ENCODE results near the gene SEZ6L2.
"Not testable (repeated sequence)": the region's sequence is repeated elsewhere in the genome, so short reads cannot be mapped to it uniquely, and the experiment has no call there.

Gene SEZ6L2

GRCh38 chr16:29834079-29834478, 65.3 kb downstream of the SEZ6L2 start:
- Histone ChIP-seq H3K4me1 (ENCODE audit: insufficient read depth, low read length, severe bottlenecking) (no peaks in the 10 kb centered on the region), H3K9me3 (ENCODE audit: low read length) (no peaks in the 10 kb centered on the region)

GRCh38 chr16:29833219-29833618, 66.1 kb downstream of the SEZ6L2 start:
- not testable (repeated sequence) for H3K4me3 ChIP-seq (ENCODE audit: low read depth, low read length, poor library complexity, severe bottlenecking); H3K4me2 ChIP-seq (ENCODE audit: low read length); H2AFZ ChIP-seq (ENCODE audit: low read length); H4K20me1 ChIP-seq (ENCODE audit: insufficient read depth, low read length); H3K27me3 ChIP-seq (ENCODE audit: insufficient read depth, low read length); H3K27ac ChIP-seq (ENCODE audit: low read depth, low read length, poor library complexity, severe bottlenecking); H3K9me3 ChIP-seq (ENCODE audit: low read length); H3K9me2 ChIP-seq (ENCODE audit: low read depth, low read length); H3K36me3 ChIP-seq (ENCODE audit: insufficient read depth, low read length); H3F3A ChIP-seq (ENCODE audit: insufficient read depth, low read length); H3K79me2 ChIP-seq (ENCODE audit: insufficient read depth, low read length); H3K4me1 ChIP-seq (ENCODE audit: insufficient read depth, low read length, severe bottlenecking); H3K9ac ChIP-seq (ENCODE audit: low read length)

More at GRCh38 chr16:29834079-29834478, 65.3 kb downstream of the SEZ6L2 start:
- Histone ChIP-seq H3K4me2 (ENCODE audit: low read length) (no peak overlapping the region), H3F3A (ENCODE audit: insufficient read depth, low read length) (no peaks in the 10 kb centered on the region), H3K27ac (ENCODE audit: low read depth, low read length, poor library complexity, severe bottlenecking) (no peak overlapping the region), H3K4me3 (ENCODE audit: low read depth, low read length, poor library complexity, severe bottlenecking) (no peak overlapping the region), H3K9me2 (ENCODE audit: low read depth, low read length) (no peaks in the 10 kb centered on the region), H4K20me1 (ENCODE audit: insufficient read depth, low read length) (no peaks in the 10 kb centered on the region), H3K27me3 (ENCODE audit: insufficient read depth, low read length) (no peaks in the 10 kb centered on the region), H3K79me2 (ENCODE audit: insufficient read depth, low read length) (no peaks in the 10 kb centered on the region), H3K9ac (ENCODE audit: low read length) (no peak overlapping the region), H3K36me3 (ENCODE audit: insufficient read depth, low read length) (no peaks in the 10 kb centered on the region), H2AFZ (ENCODE audit: low read length) (no peak overlapping the region)
- TF ChIP-seq CTCF (IDR thresholded peaks at IDR 0.05; ENCODE audit: low read length) (no peak), EZH2 (IDR thresholded peaks at IDR 0.05; ENCODE audit: borderline replicate concordance, low read length) (no peak)

DNA sequence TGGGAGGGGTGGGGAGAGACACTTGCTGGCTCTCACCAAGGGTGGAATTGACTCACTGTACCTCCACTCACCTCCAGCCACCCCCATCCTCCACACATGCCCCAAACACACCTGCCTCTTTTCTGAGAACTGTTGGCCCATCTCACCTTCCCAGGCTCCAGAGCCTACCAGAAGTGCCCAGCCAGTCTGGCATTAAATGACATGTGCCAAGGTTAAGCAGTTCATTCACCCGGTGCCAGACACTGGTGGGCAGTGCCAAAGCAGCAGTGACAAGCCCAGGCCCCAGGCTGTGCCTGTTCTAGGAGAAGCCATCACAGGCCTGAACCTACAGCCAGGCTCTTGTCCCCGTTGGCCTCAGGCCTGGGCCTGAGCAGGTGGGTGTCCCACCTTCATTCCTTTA, 67.9 kb downstream of the SEZ6L2 start:
- no peaks in the 10 kb centered on the region for H3K27me3 ChIP-seq (ENCODE audit: insufficient read depth, low read length)
- H3K36me3 ChIP-seq (ENCODE audit: insufficient read depth, low read length): no peaks in the 10 kb centered on the region
- H3K27ac ChIP-seq (ENCODE audit: low read depth, low read length, poor library complexity, severe bottlenecking): no peak overlapping the region
- no peak overlapping the region for H2AFZ ChIP-seq (ENCODE audit: low read length)
- H3K79me2 ChIP-seq (ENCODE audit: insufficient read depth, low read length): no peaks in the 10 kb centered on the region
- TF ChIP-seq EZH2 (IDR thresholded peaks at IDR 0.05; ENCODE audit: borderline replicate concordance, low read length) (no peak), CTCF (IDR thresholded peaks at IDR 0.05; ENCODE audit: low read length) (no peak)
- no peaks in the 10 kb centered on the region for H3F3A ChIP-seq (ENCODE audit: insufficient read depth, low read length)
- H3K4me1 ChIP-seq (ENCODE audit: insufficient read depth, low read length, severe bottlenecking): no peaks in the 10 kb centered on the region
- H3K4me2 ChIP-seq (ENCODE audit: low read length): no peak overlapping the region
- no peaks in the 10 kb centered on the region for H3K9me2 ChIP-seq (ENCODE audit: low read depth, low read length)
- H3K9me3 ChIP-seq (ENCODE audit: low read length): no peaks in the 10 kb centered on the region
- H3K4me3 ChIP-seq (ENCODE audit: low read depth, low read length, poor library complexity, severe bottlenecking): no peak overlapping the region
- H4K20me1 ChIP-seq (ENCODE audit: insufficient read depth, low read length): no peaks in the 10 kb centered on the region
- H3K9ac ChIP-seq (ENCODE audit: low read length): no peak overlapping the region

DNA sequence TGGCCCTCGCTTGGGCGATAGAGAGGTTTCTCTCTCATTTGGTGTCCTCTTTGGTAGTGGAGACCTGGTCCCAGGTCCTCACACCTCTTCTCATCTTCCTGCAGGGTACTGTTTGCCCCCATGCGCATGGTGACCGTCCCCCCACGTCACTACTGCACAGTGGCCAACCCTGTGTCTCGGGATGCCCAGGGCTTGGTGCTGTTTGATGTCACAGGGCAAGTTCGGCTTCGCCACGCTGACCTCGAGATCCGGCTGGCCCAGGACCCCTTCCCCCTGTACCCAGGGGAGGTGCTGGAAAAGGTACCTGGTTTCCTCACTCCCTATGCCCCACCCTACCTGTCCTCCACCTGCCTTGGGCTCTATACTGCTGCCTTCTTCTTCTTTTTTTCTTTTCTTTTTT, 68.6 kb downstream of the SEZ6L2 start:
- no peak overlapping the region for H3K27ac ChIP-seq (ENCODE audit: low read depth, low read length, poor library complexity, severe bottlenecking)
- no peaks in the 10 kb centered on the region for H3K4me1 ChIP-seq (ENCODE audit: insufficient read depth, low read length, severe bottlenecking)
- H3K36me3 ChIP-seq (ENCODE audit: insufficient read depth, low read length): no peaks in the 10 kb centered on the region
- no peak overlapping the region for H2AFZ ChIP-seq (ENCODE audit: low read length)
- H3F3A ChIP-seq (ENCODE audit: insufficient read depth, low read length): no peaks in the 10 kb centered on the region
- H4K20me1 ChIP-seq (ENCODE audit: insufficient read depth, low read length): no peaks in the 10 kb centered on the region
- H3K27me3 ChIP-seq (ENCODE audit: insufficient read depth, low read length): no peaks in the 10 kb centered on the region
- TF ChIP-seq EZH2 (IDR thresholded peaks at IDR 0.05; ENCODE audit: borderline replicate concordance, low read length) (no peak), CTCF (IDR thresholded peaks at IDR 0.05; ENCODE audit: low read length) (no peak)
- H3K9me2 ChIP-seq (ENCODE audit: low read depth, low read length): no peaks in the 10 kb centered on the region
- H3K4me3 ChIP-seq (ENCODE audit: low read depth, low read length, poor library complexity, severe bottlenecking): no peak overlapping the region
- H3K79me2 ChIP-seq (ENCODE audit: insufficient read depth, low read length): no peaks in the 10 kb centered on the region
- H3K9ac ChIP-seq (ENCODE audit: low read length): no peak overlapping the region
- no peak overlapping the region for H3K4me2 ChIP-seq (ENCODE audit: low read length)
- no peaks in the 10 kb centered on the region for H3K9me3 ChIP-seq (ENCODE audit: low read length)
